Fibroblast of lung (primary cell): ENCODE results near the gene PBXIP1.

Experiments
- CTCF ChIP-seq, 2 donors: IDR thresholded peaks in 1 of 2; conservative IDR thresholded peaks in 1 of 2; 1 replicate in 1 of 2; 2 replicates in 1 of 2; pipeline ENCODE4 v1.5.1; 2011 to 2012; ENCODE audit warnings: low read length in 2 of 2, control low read depth in 1 of 2, inconsistent platforms in 1 of 2, low read depth in 1 of 2, mild to moderate bottlenecking in 1 of 2
- EZH2 ChIP-seq: IDR thresholded peaks from 2 replicates; pipeline ENCODE4 v1.5.1; 2012; ENCODE audit warnings: low read length, control low read depth, mild to moderate bottlenecking; ENCODE audit errors: missing control alignments

GRCh38 chr1:154899041-154899440 is 56.9 kb downstream of the PBXIP1 start:
- TF ChIP-seq CTCF (conservative IDR thresholded peaks at IDR 0.05 in 1 of 2, IDR thresholded peaks at IDR 0.05 in 1 of 2; ENCODE audit: low read depth in 1 of 2, low read length in 2 of 2) (no peak), EZH2 (no peak)
